ENCODE data around the gene PXDN. TPM values are rescaled to one million over a fixed set of nuclear protein-coding genes. Genes with fewer than 3 reads are reported as not detected.

PXDN gene
- total and polyA plus RNA-seq, 9 of the 15 experiments (the other 6 are each of a cell fraction or from before 2014, with no cell fraction given) = 0.49 TPM; not detected in 8

DNA sequence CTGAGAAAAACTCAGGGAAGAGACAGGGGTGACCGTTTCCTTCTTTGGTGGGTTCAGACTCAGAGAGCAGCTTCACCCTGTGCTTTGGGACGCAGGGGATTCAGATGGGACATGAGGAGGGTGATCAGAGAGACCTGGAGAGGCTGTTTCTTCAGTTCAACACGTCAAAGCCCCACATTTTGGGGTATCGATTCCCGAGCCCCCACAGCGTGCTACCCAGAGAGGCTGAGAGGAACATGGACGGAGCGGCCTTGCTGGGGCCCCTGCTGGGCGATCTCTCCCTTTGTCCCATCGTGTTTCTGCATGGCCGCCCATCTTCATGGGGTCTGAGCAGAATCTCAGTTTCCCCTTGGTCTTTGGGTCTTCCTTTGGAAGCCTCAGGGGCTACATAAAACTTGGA, 38.2 kb upstream of the PXDN start (continued):
- no peak for TF ChIP-seq HEY1 (CRISPR knock-in tag; IDR thresholded peaks at IDR 0.05; ENCODE audit: borderline replicate concordance)
- TF ChIP-seq, protein P1, sequence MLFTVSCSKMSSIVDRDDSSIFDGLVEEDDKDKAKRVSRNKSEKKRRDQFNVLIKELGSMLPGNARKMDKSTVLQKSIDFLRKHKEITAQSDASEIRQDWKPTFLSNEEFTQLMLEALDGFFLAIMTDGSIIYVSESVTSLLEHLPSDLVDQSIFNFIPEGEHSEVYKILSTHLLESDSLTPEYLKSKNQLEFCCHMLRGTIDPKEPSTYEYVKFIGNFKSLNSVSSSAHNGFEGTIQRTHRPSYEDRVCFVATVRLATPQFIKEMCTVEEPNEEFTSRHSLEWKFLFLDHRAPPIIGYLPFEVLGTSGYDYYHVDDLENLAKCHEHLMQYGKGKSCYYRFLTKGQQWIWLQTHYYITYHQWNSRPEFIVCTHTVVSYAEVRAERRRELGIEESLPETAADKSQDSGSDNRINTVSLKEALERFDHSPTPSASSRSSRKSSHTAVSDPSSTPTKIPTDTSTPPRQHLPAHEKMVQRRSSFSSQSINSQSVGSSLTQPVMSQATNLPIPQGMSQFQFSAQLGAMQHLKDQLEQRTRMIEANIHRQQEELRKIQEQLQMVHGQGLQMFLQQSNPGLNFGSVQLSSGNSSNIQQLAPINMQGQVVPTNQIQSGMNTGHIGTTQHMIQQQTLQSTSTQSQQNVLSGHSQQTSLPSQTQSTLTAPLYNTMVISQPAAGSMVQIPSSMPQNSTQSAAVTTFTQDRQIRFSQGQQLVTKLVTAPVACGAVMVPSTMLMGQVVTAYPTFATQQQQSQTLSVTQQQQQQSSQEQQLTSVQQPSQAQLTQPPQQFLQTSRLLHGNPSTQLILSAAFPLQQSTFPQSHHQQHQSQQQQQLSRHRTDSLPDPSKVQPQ (CRISPR knock-in tag; IDR thresholded peaks at IDR 0.05; ENCODE audit: borderline replicate concordance) = no peak
- TF ChIP-seq, protein P2, sequence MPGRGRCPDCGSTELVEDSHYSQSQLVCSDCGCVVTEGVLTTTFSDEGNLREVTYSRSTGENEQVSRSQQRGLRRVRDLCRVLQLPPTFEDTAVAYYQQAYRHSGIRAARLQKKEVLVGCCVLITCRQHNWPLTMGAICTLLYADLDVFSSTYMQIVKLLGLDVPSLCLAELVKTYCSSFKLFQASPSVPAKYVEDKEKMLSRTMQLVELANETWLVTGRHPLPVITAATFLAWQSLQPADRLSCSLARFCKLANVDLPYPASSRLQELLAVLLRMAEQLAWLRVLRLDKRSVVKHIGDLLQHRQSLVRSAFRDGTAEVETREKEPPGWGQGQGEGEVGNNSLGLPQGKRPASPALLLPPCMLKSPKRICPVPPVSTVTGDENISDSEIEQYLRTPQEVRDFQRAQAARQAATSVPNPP (IDR thresholded peaks at IDR 0.05; ENCODE audit: borderline replicate concordance, insufficient read depth, insufficient read length) = no peak
- TF ChIP-seq ETV1 (tag; conservative IDR thresholded peaks at IDR 0.05; ENCODE audit: low read depth) = no peak
- TF ChIP-seq RBM34 (IDR thresholded peaks at IDR 0.05; ENCODE audit: borderline replicate concordance, insufficient read depth, low read length) = no peak
- TF ChIP-seq, protein P3, sequence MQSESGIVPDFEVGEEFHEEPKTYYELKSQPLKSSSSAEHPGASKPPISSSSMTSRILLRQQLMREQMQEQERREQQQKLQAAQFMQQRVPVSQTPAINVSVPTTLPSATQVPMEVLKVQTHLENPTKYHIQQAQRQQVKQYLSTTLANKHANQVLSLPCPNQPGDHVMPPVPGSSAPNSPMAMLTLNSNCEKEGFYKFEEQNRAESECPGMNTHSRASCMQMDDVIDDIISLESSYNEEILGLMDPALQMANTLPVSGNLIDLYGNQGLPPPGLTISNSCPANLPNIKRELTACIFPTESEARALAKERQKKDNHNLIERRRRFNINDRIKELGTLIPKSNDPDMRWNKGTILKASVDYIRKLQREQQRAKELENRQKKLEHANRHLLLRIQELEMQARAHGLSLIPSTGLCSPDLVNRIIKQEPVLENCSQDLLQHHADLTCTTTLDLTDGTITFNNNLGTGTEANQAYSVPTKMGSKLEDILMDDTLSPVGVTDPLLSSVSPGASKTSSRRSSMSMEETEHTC (IDR thresholded peaks at IDR 0.05) = no peak
- no peak for TF ChIP-seq CBX1 (IDR thresholded peaks at IDR 0.05; ENCODE audit: low read depth)
- TF ChIP-seq ZEB2 (IDR thresholded peaks at IDR 0.05) = no peak
- no peak for TF ChIP-seq SPI1 (IDR thresholded peaks at IDR 0.05; ENCODE audit: borderline replicate concordance, low read depth, low read length)
- TF ChIP-seq, protein P4, sequence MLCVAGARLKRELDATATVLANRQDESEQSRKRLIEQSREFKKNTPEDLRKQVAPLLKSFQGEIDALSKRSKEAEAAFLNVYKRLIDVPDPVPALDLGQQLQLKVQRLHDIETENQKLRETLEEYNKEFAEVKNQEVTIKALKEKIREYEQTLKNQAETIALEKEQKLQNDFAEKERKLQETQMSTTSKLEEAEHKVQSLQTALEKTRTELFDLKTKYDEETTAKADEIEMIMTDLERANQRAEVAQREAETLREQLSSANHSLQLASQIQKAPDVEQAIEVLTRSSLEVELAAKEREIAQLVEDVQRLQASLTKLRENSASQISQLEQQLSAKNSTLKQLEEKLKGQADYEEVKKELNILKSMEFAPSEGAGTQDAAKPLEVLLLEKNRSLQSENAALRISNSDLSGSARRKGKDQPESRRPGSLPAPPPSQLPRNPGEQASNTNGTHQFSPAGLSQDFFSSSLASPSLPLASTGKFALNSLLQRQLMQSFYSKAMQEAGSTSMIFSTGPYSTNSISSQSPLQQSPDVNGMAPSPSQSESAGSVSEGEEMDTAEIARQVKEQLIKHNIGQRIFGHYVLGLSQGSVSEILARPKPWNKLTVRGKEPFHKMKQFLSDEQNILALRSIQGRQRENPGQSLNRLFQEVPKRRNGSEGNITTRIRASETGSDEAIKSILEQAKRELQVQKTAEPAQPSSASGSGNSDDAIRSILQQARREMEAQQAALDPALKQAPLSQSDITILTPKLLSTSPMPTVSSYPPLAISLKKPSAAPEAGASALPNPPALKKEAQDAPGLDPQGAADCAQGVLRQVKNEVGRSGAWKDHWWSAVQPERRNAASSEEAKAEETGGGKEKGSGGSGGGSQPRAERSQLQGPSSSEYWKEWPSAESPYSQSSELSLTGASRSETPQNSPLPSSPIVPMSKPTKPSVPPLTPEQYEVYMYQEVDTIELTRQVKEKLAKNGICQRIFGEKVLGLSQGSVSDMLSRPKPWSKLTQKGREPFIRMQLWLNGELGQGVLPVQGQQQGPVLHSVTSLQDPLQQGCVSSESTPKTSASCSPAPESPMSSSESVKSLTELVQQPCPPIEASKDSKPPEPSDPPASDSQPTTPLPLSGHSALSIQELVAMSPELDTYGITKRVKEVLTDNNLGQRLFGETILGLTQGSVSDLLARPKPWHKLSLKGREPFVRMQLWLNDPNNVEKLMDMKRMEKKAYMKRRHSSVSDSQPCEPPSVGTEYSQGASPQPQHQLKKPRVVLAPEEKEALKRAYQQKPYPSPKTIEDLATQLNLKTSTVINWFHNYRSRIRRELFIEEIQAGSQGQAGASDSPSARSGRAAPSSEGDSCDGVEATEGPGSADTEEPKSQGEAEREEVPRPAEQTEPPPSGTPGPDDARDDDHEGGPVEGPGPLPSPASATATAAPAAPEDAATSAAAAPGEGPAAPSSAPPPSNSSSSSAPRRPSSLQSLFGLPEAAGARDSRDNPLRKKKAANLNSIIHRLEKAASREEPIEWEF (CRISPR knock-in tag; IDR thresholded peaks at IDR 0.05) = no peak
- TF ChIP-seq NFXL1 (CRISPR knock-in tag; IDR thresholded peaks at IDR 0.05) = no peak

Measured in K562 (cell line).